Fibroblast of lung (primary cell): Measurements from ENCODE around the gene ACTC1. TPM values are rescaled to one million over a fixed set of nuclear protein-coding genes. Genes with fewer than 3 reads are reported as not detected.

Source experiments
- DNase-seq, 2 donors: peaks; one replicate each; pipeline versions ENCODE4 v3.0.0 to v3.0.0-alpha.2; 2010; ENCODE audit warnings: low read depth in 2 of 2
- H2AFZ ChIP-seq: 2 replicates; pipeline ENCODE4 v1.5.1; 2012; ENCODE audit warnings: low read length, control low read depth, inconsistent platforms
- H3K27ac ChIP-seq: 2 replicates; pipeline ENCODE4 v1.5.1; 2011; ENCODE audit warnings: low read length, control low read depth; ENCODE audit not compliant: insufficient read depth
- H3K27me3 ChIP-seq: 2 replicates; pipeline ENCODE4 v1.5.1; 2011; ENCODE audit warnings: mild to moderate bottlenecking, low read length; ENCODE audit not compliant: control insufficient read depth, insufficient read depth
- H3K36me3 ChIP-seq: 2 replicates; pipeline ENCODE4 v1.5.1; 2011; ENCODE audit warnings: low read length; ENCODE audit not compliant: control insufficient read depth, insufficient read depth
- H3K4me1 ChIP-seq: 2 replicates; pipeline ENCODE4 v1.5.1; 2011; ENCODE audit warnings: low read length; ENCODE audit not compliant: control insufficient read depth, insufficient read depth; ENCODE audit errors: extremely low read depth
- H3K4me2 ChIP-seq: 2 replicates; pipeline ENCODE4 v1.5.1; 2011; ENCODE audit warnings: low read length, control low read depth; ENCODE audit not compliant: insufficient read depth; ENCODE audit errors: extremely low read depth
- H3K4me3 ChIP-seq, 4 experiments: fragments of 200-600 bp in 1 of 4; sonication (generic) in 1 of 4; replicated peaks in 1 of 4; 2 replicates each; pipeline ENCODE4 v1.5.1; 2011 to 2016; ENCODE audit warnings: low read length in 4 of 4, low read depth in 3 of 4, mild to moderate bottlenecking in 3 of 4, control low read depth in 2 of 4, inconsistent platforms in 1 of 4, mixed read lengths in 1 of 4; ENCODE audit not compliant: insufficient read depth in 1 of 4; ENCODE audit errors: control extremely low read depth in 1 of 4
- H3K79me2 ChIP-seq: 2 replicates; pipeline ENCODE4 v1.5.1; 2012; ENCODE audit warnings: mild to moderate bottlenecking, low read length, inconsistent platforms; ENCODE audit not compliant: control insufficient read depth, insufficient read depth
- H3K9ac ChIP-seq: 2 replicates; pipeline ENCODE4 v1.5.1; 2011; ENCODE audit warnings: mild to moderate bottlenecking, low read length, control low read depth; ENCODE audit not compliant: insufficient read depth
- H3K9me3 ChIP-seq: 2 replicates; pipeline ENCODE4 v1.5.1; 2012; ENCODE audit warnings: low read depth, low read length; ENCODE audit not compliant: control insufficient read depth, insufficient read depth
- H4K20me1 ChIP-seq: 2 replicates; pipeline ENCODE4 v1.5.1; 2011; ENCODE audit warnings: low read length; ENCODE audit not compliant: control insufficient read depth, insufficient read depth; ENCODE audit errors: extremely low read depth
- EZH2 ChIP-seq: IDR thresholded peaks from 2 replicates; pipeline ENCODE4 v1.5.1; 2012; ENCODE audit warnings: low read length, control low read depth, mild to moderate bottlenecking; ENCODE audit errors: missing control alignments
- polyA plus RNA-seq, 2 donors: library from polyadenylated mRNA; depleted of rRNA in 1 of 2; stranded (reverse) in 1 of 2; unstranded in 1 of 2; fragments of >200 nt; gene quantifications; 2 replicates each; pipeline ENCODE4 v1.2.1, GENCODE V29; 2011 to 2012; ENCODE audit warnings: missing spikeins in 1 of 2
- total RNA-seq: library from RNA; depleted of rRNA; stranded (reverse); fragments of >200 nt; gene quantifications from 2 replicates; pipeline ENCODE4 v1.2.1, GENCODE V29; 2014
- TF ChIP-seq, protein P1 (sequence below), 2 donors: IDR thresholded peaks in 1 of 2; conservative IDR thresholded peaks in 1 of 2; 1 replicate in 1 of 2; 2 replicates in 1 of 2; pipeline ENCODE4 v1.5.1; 2011 to 2012; ENCODE audit warnings: low read length in 2 of 2, control low read depth in 1 of 2, inconsistent platforms in 1 of 2, low read depth in 1 of 2, mild to moderate bottlenecking in 1 of 2

The ACTC1 gene
- total and polyA plus RNA-seq, 2 donors (not counting 1 experiment from before 2014, with no cell fraction given): 0.33 to 0.36 TPM

DNA sequence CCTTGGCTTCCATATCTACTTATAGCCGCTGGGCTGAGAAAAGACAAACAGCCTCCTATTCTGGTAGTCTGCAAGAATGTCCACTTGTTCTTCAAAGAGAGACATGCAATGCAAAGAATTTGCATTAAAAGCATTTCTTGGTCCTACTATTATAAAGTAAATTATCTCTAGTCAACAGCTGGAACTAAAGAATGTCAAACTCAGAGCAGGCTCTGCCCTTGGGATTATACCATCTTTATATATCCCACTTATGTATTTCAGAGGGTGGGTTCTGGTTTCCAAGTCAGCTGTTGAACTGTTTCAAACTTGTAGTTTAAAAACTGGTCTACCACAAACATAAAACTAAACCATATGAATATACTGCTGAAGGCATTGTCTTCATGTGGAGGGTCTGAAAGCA lies 7.0 kb upstream of the ACTC1 start:
- H3K4me1 ChIP-seq: no peaks in the 10 kb centered on the region
- H3K27me3 ChIP-seq: no peaks in the 10 kb centered on the region
- H3K9ac ChIP-seq: no peak overlapping the region
- no peak for TF ChIP-seq EZH2
- TF ChIP-seq, protein P1, sequence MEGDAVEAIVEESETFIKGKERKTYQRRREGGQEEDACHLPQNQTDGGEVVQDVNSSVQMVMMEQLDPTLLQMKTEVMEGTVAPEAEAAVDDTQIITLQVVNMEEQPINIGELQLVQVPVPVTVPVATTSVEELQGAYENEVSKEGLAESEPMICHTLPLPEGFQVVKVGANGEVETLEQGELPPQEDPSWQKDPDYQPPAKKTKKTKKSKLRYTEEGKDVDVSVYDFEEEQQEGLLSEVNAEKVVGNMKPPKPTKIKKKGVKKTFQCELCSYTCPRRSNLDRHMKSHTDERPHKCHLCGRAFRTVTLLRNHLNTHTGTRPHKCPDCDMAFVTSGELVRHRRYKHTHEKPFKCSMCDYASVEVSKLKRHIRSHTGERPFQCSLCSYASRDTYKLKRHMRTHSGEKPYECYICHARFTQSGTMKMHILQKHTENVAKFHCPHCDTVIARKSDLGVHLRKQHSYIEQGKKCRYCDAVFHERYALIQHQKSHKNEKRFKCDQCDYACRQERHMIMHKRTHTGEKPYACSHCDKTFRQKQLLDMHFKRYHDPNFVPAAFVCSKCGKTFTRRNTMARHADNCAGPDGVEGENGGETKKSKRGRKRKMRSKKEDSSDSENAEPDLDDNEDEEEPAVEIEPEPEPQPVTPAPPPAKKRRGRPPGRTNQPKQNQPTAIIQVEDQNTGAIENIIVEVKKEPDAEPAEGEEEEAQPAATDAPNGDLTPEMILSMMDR (conservative IDR thresholded peaks at IDR 0.05 in 1 of 2, IDR thresholded peaks at IDR 0.05 in 1 of 2; ENCODE audit: low read depth in 1 of 2, low read length in 2 of 2): no peak
- H3K27ac ChIP-seq: no peak overlapping the region
- no peaks in the 10 kb centered on the region for H3K36me3 ChIP-seq
- H3K9me3 ChIP-seq: no peaks in the 10 kb centered on the region
- DNase-seq: no peak
- no peak overlapping the region for H2AFZ ChIP-seq
- H4K20me1 ChIP-seq: no peaks in the 10 kb centered on the region
- H3K4me3 ChIP-seq: no peak overlapping the region
- no peak overlapping the region for H3K4me2 ChIP-seq
- H3K79me2 ChIP-seq: no peaks in the 10 kb centered on the region

DNA sequence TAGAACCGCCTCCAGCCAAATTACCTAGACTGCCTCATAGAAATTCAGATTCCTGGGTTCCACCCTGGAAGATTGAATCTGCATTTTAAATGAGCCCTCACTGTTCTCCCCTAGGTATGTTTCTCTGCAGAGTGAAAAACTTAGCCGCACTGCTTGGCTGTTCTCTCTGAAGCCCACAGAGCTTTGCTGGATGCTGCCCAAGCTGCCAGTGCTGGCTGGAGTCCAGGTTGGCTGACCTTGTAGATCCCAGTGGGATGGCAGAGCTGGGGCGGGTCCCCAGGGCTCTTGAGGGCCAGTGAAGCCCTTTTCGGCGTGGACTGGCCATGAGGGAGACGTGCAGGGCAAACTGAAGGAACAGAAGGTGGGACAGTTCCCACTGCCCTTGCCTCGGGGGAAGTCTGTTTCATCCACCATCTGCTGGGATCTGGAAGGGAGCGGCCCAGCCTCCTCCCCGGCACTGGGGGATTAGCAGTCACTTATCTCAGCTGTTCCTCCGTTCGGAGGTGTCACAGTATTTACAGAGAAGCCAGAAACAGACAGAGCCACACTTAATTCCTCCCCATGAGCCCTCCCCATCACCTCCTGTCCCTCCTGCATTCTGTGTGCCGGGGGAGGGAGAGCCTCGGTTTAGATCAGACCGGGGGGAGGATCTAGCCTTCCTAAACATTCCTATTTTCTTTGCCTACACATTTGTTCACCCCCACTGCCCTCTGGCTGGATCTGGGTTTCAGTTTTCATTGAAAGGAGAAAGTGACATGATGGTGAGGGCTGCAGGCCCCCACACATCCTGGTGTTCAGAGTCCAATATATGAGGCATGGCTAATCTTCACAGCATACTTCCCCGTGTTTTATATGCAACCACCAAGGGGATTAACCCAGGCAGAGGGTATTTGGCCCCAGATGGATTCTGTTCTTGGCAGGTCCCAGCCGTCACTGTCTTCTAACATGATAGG lies 4.1 kb upstream of the ACTC1 start:
- Histone ChIP-seq H3K4me1 (no peaks in the 10 kb centered on the region), H3K4me2 (no peak overlapping the region), H3K27ac (no peak overlapping the region)

DNA sequence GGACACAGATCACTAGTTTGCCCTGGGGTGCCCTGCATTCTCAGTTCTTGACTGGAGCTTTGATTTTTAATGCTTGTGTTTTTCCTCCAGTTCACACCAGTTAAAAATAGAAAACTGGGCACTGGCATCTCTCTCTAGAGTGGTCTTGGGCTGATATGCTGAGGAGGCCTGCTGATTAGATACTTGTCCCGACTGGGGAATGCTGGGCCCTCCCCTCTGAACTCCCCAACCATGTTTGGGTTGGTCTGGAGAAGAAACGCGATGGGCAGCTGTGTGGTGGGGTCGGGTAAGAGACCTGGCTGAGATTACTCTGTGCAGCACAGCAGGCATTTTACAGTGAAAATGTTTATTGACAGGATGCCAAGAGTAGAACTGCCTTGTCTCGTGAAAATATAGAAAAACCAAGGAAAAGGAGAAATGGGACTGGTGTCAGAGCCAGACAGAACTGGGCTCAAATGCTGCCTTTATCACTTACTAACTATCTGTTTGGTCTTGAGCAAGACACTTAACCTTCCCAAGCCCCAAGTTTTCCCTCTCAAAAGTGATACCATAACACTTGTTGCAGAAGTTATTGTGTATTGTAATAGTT lies 1.6 kb upstream of the ACTC1 start:
- Histone ChIP-seq H3K9ac (no peak overlapping the region), H3K79me2 (no peaks in the 10 kb centered on the region), H3K4me2 (no peak overlapping the region), H3K9me3 (no peaks in the 10 kb centered on the region), H3K4me3 (no peak overlapping the region), H3K27me3 (peaks cover 20% of the 10 kb centered on the region), H4K20me1 (no peaks in the 10 kb centered on the region), H2AFZ (no peak overlapping the region), H3K36me3 (no peaks in the 10 kb centered on the region), H3K27ac (no peak overlapping the region), H3K4me1 (no peaks in the 10 kb centered on the region)
- TF ChIP-seq EZH2: no peak
- TF ChIP-seq, protein P1 (conservative IDR thresholded peaks at IDR 0.05 in 1 of 2, IDR thresholded peaks at IDR 0.05 in 1 of 2; ENCODE audit: low read depth in 1 of 2, low read length in 2 of 2): no peak
- DNase-seq: no peak

More for the DNA sequence above, 4.1 kb upstream of the ACTC1 start:
- Histone ChIP-seq H3K4me3 (no peak overlapping the region), H3K79me2 (no peaks in the 10 kb centered on the region), H4K20me1 (no peaks in the 10 kb centered on the region), H3K9me3 (no peaks in the 10 kb centered on the region), H3K9ac (no peak overlapping the region), H3K36me3 (no peaks in the 10 kb centered on the region), H2AFZ (peak overlapping the region; percentile 15), H3K27me3 (peaks cover 2% of the 10 kb centered on the region)
- peak; percentile 10 to 29 for DNase-seq
- TF ChIP-seq, protein P1 (conservative IDR thresholded peaks at IDR 0.05 in 1 of 2, IDR thresholded peaks at IDR 0.05 in 1 of 2; ENCODE audit: low read depth in 1 of 2, low read length in 2 of 2): no peak
- no peak for TF ChIP-seq EZH2
